Measurements from ENCODE around the gene HMG20A. TPM values are rescaled to one million over a fixed set of nuclear protein-coding genes. Genes with fewer than 3 reads are reported as not detected.

Gene HMG20A
- total RNA-seq, 1 experiment from 2014 or later = 62.2 TPM

DNA sequence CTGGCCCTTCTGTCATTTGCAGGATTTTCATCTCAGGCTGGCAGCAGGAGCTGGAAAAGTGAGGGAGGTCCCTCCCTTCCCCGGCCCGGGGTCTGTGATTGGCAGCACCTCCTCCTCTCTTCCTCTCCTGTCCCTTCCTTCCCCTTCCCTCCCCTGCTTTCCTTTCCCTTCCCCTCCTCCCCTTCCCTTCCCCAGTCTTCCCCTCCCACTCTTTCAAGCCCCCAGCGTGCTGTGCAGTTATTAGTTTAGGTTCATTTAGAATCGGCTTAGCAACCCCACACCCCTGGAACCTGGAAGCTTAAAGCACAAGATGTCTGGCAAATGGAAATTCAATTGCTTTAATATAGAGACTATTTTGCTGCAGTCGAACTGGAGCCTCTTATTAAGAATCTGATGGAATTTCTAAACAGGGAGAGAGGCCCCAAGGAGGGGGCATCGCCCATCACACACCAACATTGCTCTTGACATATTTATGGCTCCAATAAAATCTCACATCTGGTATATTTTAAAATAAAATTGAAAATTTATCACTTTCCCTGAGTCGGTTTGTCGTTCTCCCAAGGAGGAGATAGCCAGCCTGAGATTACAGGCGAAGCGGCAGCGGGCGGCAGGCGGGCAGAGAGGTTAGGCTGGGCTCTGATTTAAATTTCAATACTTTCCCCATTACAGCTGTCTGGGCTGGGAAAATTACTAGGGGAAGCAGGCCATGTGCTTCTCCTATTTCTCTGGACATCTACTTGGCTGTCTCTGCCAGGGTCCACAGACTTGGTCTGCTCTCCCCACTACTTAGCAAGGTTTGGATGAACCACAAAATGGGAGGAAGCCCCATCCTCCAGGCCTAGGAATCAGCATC, 113.1 kb downstream of the HMG20A start:
- CTCF ChIA-PET = interaction anchor here (0.6 to 1.6 kb wide), 3 partner anchors 9 to 121 kb away, joined by 3 to 17 read pairs (median 3); no protein-coding TSS in a partner anchor
- TF ChIP-seq, protein P1, sequence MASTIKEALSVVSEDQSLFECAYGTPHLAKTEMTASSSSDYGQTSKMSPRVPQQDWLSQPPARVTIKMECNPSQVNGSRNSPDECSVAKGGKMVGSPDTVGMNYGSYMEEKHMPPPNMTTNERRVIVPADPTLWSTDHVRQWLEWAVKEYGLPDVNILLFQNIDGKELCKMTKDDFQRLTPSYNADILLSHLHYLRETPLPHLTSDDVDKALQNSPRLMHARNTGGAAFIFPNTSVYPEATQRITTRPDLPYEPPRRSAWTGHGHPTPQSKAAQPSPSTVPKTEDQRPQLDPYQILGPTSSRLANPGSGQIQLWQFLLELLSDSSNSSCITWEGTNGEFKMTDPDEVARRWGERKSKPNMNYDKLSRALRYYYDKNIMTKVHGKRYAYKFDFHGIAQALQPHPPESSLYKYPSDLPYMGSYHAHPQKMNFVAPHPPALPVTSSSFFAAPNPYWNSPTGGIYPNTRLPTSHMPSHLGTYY (CRISPR knock-in tag; IDR thresholded peaks at IDR 0.05) = no peak
- TF ChIP-seq, protein P2, sequence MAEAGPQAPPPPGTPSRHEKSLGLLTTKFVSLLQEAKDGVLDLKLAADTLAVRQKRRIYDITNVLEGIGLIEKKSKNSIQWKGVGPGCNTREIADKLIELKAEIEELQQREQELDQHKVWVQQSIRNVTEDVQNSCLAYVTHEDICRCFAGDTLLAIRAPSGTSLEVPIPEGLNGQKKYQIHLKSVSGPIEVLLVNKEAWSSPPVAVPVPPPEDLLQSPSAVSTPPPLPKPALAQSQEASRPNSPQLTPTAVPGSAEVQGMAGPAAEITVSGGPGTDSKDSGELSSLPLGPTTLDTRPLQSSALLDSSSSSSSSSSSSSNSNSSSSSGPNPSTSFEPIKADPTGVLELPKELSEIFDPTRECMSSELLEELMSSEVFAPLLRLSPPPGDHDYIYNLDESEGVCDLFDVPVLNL (CRISPR knock-in tag; IDR thresholded peaks at IDR 0.05; ENCODE audit: borderline replicate concordance, low read depth) = no peak
- no peak for TF ChIP-seq CREM (CRISPR knock-in tag; IDR thresholded peaks at IDR 0.05)
- TF ChIP-seq, protein P3, sequence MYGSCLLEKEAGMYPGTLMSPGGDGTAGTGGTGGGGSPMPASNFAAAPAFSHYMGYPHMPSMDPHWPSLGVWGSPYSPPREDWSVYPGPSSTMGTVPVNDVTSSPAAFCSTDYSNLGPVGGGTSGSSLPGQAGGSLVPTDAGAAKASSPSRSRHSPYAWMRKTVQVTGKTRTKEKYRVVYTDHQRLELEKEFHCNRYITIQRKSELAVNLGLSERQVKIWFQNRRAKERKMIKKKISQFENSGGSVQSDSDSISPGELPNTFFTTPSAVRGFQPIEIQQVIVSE (CRISPR knock-in tag; IDR thresholded peaks at IDR 0.05; ENCODE audit: borderline replicate concordance) = no peak
- TF ChIP-seq, protein P4, sequence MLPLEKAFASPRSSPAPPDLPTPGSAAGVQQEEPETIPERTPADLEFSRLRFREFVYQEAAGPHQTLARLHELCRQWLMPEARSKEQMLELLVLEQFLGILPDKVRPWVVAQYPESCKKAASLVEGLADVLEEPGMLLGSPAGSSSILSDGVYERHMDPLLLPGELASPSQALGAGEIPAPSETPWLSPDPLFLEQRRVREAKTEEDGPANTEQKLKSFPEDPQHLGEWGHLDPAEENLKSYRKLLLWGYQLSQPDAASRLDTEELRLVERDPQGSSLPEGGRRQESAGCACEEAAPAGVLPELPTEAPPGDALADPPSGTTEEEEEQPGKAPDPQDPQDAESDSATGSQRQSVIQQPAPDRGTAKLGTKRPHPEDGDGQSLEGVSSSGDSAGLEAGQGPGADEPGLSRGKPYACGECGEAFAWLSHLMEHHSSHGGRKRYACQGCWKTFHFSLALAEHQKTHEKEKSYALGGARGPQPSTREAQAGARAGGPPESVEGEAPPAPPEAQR (CRISPR knock-in tag; IDR thresholded peaks at IDR 0.05) = no peak
- TF ChIP-seq NR2C2 (CRISPR knock-in tag; IDR thresholded peaks at IDR 0.05) = no peak
- TF ChIP-seq, protein P5, sequence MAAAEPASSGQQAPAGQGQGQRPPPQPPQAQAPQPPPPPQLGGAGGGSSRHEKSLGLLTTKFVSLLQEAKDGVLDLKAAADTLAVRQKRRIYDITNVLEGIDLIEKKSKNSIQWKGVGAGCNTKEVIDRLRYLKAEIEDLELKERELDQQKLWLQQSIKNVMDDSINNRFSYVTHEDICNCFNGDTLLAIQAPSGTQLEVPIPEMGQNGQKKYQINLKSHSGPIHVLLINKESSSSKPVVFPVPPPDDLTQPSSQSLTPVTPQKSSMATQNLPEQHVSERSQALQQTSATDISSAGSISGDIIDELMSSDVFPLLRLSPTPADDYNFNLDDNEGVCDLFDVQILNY (CRISPR knock-in tag; IDR thresholded peaks at IDR 0.05) = no peak
- TF ChIP-seq, protein P6, sequence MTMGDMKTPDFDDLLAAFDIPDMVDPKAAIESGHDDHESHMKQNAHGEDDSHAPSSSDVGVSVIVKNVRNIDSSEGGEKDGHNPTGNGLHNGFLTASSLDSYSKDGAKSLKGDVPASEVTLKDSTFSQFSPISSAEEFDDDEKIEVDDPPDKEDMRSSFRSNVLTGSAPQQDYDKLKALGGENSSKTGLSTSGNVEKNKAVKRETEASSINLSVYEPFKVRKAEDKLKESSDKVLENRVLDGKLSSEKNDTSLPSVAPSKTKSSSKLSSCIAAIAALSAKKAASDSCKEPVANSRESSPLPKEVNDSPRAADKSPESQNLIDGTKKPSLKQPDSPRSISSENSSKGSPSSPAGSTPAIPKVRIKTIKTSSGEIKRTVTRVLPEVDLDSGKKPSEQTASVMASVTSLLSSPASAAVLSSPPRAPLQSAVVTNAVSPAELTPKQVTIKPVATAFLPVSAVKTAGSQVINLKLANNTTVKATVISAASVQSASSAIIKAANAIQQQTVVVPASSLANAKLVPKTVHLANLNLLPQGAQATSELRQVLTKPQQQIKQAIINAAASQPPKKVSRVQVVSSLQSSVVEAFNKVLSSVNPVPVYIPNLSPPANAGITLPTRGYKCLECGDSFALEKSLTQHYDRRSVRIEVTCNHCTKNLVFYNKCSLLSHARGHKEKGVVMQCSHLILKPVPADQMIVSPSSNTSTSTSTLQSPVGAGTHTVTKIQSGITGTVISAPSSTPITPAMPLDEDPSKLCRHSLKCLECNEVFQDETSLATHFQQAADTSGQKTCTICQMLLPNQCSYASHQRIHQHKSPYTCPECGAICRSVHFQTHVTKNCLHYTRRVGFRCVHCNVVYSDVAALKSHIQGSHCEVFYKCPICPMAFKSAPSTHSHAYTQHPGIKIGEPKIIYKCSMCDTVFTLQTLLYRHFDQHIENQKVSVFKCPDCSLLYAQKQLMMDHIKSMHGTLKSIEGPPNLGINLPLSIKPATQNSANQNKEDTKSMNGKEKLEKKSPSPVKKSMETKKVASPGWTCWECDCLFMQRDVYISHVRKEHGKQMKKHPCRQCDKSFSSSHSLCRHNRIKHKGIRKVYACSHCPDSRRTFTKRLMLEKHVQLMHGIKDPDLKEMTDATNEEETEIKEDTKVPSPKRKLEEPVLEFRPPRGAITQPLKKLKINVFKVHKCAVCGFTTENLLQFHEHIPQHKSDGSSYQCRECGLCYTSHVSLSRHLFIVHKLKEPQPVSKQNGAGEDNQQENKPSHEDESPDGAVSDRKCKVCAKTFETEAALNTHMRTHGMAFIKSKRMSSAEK (CRISPR knock-in tag; IDR thresholded peaks at IDR 0.05; ENCODE audit: borderline replicate concordance) = no peak
- TF ChIP-seq, protein P7, sequence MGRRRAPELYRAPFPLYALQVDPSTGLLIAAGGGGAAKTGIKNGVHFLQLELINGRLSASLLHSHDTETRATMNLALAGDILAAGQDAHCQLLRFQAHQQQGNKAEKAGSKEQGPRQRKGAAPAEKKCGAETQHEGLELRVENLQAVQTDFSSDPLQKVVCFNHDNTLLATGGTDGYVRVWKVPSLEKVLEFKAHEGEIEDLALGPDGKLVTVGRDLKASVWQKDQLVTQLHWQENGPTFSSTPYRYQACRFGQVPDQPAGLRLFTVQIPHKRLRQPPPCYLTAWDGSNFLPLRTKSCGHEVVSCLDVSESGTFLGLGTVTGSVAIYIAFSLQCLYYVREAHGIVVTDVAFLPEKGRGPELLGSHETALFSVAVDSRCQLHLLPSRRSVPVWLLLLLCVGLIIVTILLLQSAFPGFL (CRISPR knock-in tag; IDR thresholded peaks at IDR 0.05; ENCODE audit: borderline replicate concordance) = no peak
- TF ChIP-seq ZNF416 (CRISPR knock-in tag; IDR thresholded peaks at IDR 0.05) = no peak
- TF ChIP-seq SP1 (CRISPR knock-in tag; conservative IDR thresholded peaks at IDR 0.05) = no peak
- TF ChIP-seq, protein P8, sequence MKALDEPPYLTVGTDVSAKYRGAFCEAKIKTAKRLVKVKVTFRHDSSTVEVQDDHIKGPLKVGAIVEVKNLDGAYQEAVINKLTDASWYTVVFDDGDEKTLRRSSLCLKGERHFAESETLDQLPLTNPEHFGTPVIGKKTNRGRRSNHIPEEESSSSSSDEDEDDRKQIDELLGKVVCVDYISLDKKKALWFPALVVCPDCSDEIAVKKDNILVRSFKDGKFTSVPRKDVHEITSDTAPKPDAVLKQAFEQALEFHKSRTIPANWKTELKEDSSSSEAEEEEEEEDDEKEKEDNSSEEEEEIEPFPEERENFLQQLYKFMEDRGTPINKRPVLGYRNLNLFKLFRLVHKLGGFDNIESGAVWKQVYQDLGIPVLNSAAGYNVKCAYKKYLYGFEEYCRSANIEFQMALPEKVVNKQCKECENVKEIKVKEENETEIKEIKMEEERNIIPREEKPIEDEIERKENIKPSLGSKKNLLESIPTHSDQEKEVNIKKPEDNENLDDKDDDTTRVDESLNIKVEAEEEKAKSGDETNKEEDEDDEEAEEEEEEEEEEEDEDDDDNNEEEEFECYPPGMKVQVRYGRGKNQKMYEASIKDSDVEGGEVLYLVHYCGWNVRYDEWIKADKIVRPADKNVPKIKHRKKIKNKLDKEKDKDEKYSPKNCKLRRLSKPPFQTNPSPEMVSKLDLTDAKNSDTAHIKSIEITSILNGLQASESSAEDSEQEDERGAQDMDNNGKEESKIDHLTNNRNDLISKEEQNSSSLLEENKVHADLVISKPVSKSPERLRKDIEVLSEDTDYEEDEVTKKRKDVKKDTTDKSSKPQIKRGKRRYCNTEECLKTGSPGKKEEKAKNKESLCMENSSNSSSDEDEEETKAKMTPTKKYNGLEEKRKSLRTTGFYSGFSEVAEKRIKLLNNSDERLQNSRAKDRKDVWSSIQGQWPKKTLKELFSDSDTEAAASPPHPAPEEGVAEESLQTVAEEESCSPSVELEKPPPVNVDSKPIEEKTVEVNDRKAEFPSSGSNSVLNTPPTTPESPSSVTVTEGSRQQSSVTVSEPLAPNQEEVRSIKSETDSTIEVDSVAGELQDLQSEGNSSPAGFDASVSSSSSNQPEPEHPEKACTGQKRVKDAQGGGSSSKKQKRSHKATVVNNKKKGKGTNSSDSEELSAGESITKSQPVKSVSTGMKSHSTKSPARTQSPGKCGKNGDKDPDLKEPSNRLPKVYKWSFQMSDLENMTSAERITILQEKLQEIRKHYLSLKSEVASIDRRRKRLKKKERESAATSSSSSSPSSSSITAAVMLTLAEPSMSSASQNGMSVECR (CRISPR knock-in tag; IDR thresholded peaks at IDR 0.05; ENCODE audit: borderline replicate concordance) = no peak
- H3K27ac Mint-ChIP-seq = peak overlapping the region; percentile 59; the same call in 1 of the 2 replicates
- H3K4me3 Mint-ChIP-seq = no peak overlapping the region
- POLR2A ChIA-PET = no interaction called here
- no peaks in the 10 kb centered on the region; the same call in 1 of the 2 replicates for H3K9me3 Mint-ChIP-seq
- ATAC-seq (peak; percentile 61), DNase-seq (ENCODE audit: low spot score) (peak; percentile 36)
- no peaks in the 10 kb centered on the region for H3K36me3 Mint-ChIP-seq
- H3K27me3 Mint-ChIP-seq (ENCODE audit: low read depth) = peaks cover 10% of the 10 kb centered on the region
- peaks cover 85% of the 10 kb centered on the region for H3K4me1 Mint-ChIP-seq

Data from WTC11 (cell line).